Left ventricle myocardium superior (tissue), 1 donor: ENCODE data around the gene PMM2. TPM values are rescaled to one million over a fixed set of nuclear protein-coding genes. Genes with fewer than 3 reads are reported as not detected.
"Not testable (repeated sequence)": the region's sequence is repeated elsewhere in the genome, so short reads cannot be mapped to it uniquely, and the experiment has no call there.

Experiments
- ATAC-seq: fragments of 200-7000 bp; cut with Tn5 transposase; one replicate; pipeline ENCODE4 v1.9.1; 2020; ENCODE audit warnings: mild to moderate bottlenecking, moderate library complexity
- DNase-seq: peaks from one replicate; pipeline ENCODE4 v3.0.0-alpha.2; 2020
- intact Hi-C: fragments of 100-400 bp; cut with micrococcal nuclease; formaldehyde crosslinking; loops from one replicate; pipeline ENCODE4 v1.11.0; 2022
- total RNA-seq: library from RNA; stranded (reverse); fragmentation: NEBNext Ultra II Directional; extraction: Animal tissue kit (Norgen Biotek cat#: 25700); gene quantifications from one replicate; pipeline ENCODE4 v1.2.1, GENCODE V29; 2021
- donor health status: DM: no; HTN: yes; CAD: no; lungs with severe emphysema.

PMM2 gene
- total RNA-seq, 1 donor from 2014 or later, result 15.3 TPM

- intact Hi-C loops, result no loop called here
- ATAC-seq, result no peak
- DNase-seq, result peak; percentile 29
Measured at GRCh38 chr16:8862309-8863130, 64.9 kb downstream of the PMM2 start.

DNA sequence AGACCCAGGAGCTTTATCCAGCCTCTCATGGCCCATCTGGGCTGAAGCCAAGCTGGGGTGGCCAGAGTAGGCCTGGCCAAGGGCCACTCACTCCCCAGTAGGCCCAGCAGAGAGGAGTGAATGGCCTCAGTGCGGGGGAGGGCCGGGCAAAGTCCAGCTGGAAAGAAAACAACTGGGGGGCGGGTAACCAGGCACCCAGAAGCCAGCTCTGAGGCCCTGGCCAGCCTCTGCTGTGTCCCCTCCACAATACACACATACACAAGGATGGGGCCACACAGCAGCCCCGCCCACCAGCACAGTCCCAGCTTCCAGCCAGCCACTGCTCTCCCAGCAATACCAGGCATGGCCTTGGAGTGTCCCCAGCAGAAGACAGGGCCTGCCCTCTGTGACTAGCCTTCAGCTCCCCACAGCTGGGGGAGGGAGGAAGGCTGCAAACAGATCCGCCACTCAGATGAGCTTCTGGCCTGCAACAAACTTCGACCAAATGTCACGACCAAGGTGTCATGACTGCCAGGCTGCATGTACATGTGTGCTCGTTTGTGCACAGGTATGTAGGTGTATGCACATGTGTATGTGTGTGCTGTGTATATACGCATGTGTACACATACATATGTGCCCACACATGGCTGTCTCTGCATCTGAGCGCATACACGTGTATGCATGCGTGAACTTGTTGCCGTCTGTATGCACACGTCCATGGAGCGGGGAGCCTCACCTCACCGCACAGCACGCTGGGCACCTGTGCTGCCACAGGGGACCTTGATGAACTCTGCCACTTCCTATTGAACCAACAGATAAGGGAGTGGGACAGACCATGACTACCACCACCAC, 66.2 kb downstream of the PMM2 start:
- intact Hi-C loops, result no loop called here
- ATAC-seq (peak; percentile 8), DNase-seq (peak; percentile 59)

- intact Hi-C loops, result no loop called here
- no peak for DNase-seq
Measured at GRCh38 chr16:8864480-8865110, 67.0 kb downstream of the PMM2 start.

DNA sequence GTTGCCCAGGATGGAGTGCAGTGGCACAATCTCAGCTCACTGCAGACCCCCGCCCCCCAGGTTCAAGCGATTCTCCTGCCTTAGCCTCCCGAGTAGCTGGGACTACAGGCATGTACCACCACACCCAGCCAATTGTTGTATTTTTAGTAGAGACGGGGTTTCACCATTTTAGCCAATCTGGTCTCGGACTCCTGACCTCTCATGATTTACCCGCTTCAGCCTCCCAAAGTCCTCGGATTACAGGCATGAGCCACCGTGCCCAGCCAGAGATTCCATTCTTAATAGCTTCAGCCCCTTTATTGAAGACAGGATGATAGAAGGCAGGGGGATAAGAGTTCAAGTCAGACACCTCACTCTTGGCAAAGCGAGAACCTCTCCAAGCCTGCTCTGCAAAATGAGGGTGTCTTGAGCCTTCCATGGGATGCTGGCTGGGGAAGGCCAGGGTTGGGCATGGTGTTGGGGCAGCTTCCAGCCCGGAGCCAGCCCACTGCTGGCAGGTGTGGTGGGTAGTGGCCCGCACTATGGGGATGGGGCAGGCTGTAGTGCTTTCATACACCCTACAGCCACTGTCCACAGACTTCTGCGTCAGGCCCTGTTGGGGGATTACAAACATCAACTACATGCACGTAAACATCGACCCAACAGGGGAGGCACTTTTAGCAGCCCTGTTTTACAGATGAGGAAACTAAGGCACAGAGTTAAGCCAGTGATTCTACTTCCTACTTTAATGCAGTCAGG, 67.7 kb downstream of the PMM2 start:
- DNase-seq, result no peak
- intact Hi-C loops, result no loop called here

More at GRCh38 chr16:8864480-8865110, 67.0 kb downstream of the PMM2 start:
- ATAC-seq, result no peak

DNA sequence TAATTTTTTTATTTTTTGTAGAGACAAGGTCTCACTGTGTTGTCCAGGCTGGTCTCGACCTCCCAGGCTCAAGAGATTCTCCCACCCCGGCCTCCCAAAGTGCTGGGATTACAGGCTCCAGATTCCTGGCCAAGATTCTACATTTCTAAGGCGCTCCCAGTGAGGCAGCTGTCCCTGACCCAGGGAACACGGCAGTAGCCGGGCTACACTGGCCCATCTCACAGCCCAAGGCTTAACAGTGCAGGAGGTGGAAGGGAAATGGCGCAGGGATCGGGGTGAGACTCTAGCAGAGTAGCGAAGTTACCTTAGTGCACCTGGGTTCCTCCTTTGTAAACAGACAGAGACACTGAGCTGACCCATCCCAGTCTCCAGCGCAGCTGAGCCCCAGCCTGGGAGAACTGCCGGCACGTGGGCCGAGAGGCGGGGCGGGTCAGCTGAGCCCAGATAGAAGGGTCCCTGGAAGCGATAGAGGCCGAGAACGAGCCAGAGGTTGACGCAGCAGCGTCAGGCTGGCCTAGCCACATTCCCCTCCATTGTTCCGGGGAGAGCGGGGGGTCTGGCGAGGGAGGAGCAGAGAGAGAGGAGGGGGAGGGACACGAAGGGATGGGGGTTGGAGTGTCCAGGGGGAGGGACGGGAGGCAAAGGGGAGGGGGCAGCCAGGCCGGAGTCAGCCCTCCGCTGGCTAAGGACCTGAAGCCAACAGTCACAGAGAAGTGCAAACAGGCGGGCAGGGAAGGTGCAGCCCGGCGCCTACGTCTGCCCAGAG, 68.7 kb downstream of the PMM2 start:
- peak; percentile 76 for DNase-seq
- intact Hi-C loops, result no loop called here
- peak; percentile 7 for ATAC-seq

More for the DNA sequence above, 67.7 kb downstream of the PMM2 start:
- no peak for ATAC-seq

- no peak for DNase-seq
- ATAC-seq, result no peak
- intact Hi-C loops, result no loop called here
Measured at GRCh38 chr16:8866884-8867215, 69.2 kb downstream of the PMM2 start.

DNA sequence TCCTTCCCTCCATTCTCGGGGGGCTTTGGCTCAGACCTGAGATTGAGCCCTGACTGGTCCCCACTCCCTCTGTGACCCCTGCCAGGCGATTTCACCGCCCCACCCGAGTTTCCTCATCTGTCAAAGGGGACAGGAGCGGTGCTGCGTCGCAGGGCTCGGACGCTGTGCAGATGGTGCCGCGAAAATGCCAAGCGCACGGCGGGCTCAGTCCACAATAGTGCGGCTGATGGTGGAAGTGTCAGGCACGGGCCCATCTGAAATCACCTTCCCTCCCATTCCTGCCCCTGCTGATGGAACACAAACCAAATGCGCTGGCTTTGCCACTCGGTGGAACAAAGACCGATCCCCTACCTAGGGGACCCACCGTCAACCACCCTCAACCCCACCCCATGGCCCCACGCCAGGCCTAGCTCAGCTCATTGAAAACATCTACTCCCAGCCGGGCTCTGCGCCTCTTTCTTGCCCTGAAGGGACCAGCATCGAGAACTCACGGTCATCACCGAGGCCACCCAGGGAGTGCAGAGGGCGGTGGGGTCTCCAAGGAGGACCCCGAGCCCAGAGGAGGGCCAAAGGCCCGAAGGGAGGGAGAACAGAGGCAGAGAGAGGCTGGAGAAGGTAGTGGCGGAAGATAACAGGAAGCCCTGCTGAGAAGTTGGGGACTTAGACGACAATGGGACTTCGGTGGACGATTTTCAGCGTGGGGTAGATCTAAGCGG, 69.7 kb downstream of the PMM2 start:
- ATAC-seq, result no peak
- intact Hi-C loops, result no loop called here
- peak; percentile 72 for DNase-seq

GRCh38 chr16:8867932-8868415, 70.3 kb downstream of the PMM2 start:
- ATAC-seq, result no peak
- intact Hi-C loops, result no loop called here
- no peak for DNase-seq

- peak; percentile 91 for ATAC-seq
- DNase-seq, result peak; percentile 91
- intact Hi-C loops, result no loop called here
Measured at GRCh38 chr16:8868416-8869211, 71.0 kb downstream of the PMM2 start, which contains the start of gene CARHSP1. Gene CARHSP1, minus strand, starts transcription at chr16:8869006. Its CDS starts 9,678 bp downstream, at chr16:8859328.

GRCh38 chr16:8869212-8869987, 71.8 kb downstream of the PMM2 start:
- intact Hi-C loops, result no loop called here

DNA sequence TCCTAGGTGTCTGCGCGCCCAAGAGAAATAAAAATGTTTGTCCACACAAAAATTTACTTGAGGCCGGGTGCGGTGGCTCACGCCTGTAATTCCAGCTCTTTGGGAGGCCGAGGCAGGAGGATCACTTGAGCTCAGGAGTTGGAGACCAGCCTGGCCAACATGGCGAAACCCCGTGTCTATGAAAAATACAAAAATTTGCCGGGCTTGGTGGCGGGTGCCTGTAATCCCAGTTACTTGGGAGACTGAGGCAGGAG, 72.3 kb downstream of the PMM2 start:
- intact Hi-C loops, result loop anchor here (10.0 kb wide), 1 partner anchor 295 kb away; no protein-coding TSS in a partner anchor
- not testable (repeated sequence) for ATAC-seq

More at GRCh38 chr16:8869212-8869987, 71.8 kb downstream of the PMM2 start:
- ATAC-seq, result no peak
- no peak for DNase-seq

DNA sequence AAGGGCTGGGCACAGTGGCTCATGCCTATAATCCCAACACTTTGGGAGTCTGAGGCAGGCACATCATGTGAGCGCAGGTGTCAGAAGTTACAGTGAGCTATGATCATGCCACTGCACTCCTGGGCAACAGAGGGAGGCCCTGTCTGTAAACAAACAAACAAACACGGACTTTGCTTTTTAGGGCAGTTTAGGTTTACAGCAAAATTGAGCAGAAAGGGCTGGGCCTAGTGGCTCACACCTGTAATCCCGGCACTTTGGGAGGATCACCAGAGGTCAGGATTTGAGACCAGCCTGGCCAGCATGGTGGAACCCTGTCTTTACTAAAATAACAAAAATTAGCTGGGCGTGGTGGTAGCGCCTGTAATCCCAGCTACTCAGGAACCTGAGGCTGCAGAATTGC, 74.4 kb downstream of the PMM2 start:
- intact Hi-C loops, result loop anchor here (10.0 kb wide), 1 partner anchor 297 kb away; no protein-coding TSS in a partner anchor
- ATAC-seq (no peak), DNase-seq (no peak)

More for the DNA sequence above, 72.3 kb downstream of the PMM2 start:
- DNase-seq, result not testable (repeated sequence)

DNA sequence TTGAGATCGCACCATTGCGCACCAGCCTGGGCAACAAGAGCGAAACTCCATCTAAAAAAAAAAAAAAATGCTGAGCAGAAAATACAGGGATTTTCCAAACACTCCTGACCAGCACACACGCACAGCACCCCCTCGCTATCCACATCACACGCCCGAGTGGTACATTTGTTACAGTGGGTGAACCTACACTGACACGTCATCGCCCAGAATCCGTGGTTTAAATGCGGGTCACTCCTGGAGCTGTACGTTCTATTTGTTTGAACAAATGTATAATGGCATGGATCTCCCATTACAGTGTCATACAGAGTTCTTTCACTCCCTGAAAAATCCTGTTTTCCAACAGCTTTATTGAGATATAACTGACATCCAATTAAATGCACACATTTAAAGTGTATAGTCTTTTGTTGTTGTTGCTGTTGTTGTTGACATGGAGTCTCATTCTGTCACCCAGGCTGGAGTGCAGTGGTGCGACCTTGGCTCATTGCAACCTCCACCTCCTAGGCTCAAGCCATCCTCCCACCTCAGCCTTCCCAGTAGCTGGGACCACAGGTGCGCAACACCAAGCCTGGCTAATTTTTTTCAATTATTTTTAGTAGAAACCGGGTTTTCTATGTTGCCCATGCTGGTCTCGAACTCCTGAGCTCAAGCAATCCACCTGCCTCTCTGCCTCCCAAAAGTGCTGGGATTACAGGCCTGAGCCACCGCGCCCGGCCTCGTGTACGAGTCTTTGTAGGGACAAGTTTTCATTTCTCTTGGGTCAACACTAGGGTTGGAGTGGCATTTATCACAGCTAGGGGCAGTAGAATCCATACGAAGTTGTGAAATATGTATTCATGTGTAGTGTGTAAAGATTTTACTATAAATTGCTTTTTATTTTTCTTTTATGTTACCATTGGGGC, 75.6 kb downstream of the PMM2 start:
- intact Hi-C loops, result loop anchor here (10.0 kb wide), 1 partner anchor 298 kb away; no protein-coding TSS in a partner anchor
- ATAC-seq, result no peak
- no peak for DNase-seq

- intact Hi-C loops, result loop anchor here (10.0 kb wide), 1 partner anchor 299 kb away; no protein-coding TSS in a partner anchor
- DNase-seq, ATAC-seq: not testable (repeated sequence)
Measured at GRCh38 chr16:8873866-8874195, 76.2 kb downstream of the PMM2 start.

DNA sequence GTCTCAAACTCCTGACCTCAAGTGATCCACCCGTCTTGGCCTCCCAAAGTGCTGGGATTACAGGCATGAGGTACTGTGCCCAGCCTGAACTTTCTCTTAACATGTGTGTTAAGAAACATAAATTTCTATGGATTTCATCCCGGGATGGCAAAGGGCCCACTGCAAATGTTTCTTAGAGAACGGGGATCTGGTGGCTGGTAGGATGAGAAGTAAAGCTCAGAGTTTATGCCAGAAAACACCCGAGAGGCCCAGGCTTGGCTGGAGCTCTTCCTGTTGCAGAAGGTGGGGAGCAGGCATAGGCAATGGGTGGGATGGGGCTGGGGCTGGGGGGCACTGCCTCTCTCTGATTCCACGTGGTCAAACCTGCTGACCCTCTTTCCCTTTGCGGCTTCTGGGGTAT, 76.7 kb downstream of the PMM2 start:
- DNase-seq (no peak), ATAC-seq (no peak)
- intact Hi-C loops, result loop anchor here (10.0 kb wide), 1 partner anchor 300 kb away; no protein-coding TSS in a partner anchor
